Retinal pigment epithelial cell (primary cell): ENCODE results near the gene PIGB.

Experiments used
- DNase-seq: peaks from one replicate; pipeline ENCODE4 v3.0.0-alpha.2; 2010; ENCODE audit warnings: low read depth
- H3K4me3 ChIP-seq: 2 replicates; pipeline ENCODE4 v1.5.1; 2011; ENCODE audit warnings: mild to moderate bottlenecking, low read length, control low read depth, moderate library complexity
- TF ChIP-seq, protein P1 (sequence below): conservative IDR thresholded peaks from 2 replicates; pipeline ENCODE4 v1.5.1; 2011; ENCODE audit warnings: low read depth, low read length, control low read depth, inconsistent platforms

PIGB gene

DNA sequence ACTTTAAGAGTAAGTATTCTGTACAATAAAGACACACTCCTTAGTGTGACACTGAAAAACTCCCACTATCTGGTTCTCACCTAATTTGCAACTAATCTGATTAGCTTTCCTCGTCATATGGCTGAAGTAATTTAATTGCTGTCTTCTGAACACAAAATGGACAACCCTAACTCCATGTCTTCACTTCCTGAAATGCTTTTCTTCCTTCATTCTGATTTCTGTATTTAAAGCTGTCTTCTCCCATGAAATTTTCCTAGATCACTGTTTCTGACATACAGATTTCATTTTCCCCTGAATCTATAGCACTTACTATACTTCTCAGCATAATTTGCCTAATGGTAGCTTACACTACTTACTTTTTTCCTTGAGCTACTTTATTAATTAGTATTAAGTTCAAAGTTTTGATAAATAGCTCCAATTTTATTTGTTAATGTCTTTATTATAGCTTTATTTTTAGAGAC is 82.8 kb downstream of the PIGB start:
- TF ChIP-seq, protein P1, sequence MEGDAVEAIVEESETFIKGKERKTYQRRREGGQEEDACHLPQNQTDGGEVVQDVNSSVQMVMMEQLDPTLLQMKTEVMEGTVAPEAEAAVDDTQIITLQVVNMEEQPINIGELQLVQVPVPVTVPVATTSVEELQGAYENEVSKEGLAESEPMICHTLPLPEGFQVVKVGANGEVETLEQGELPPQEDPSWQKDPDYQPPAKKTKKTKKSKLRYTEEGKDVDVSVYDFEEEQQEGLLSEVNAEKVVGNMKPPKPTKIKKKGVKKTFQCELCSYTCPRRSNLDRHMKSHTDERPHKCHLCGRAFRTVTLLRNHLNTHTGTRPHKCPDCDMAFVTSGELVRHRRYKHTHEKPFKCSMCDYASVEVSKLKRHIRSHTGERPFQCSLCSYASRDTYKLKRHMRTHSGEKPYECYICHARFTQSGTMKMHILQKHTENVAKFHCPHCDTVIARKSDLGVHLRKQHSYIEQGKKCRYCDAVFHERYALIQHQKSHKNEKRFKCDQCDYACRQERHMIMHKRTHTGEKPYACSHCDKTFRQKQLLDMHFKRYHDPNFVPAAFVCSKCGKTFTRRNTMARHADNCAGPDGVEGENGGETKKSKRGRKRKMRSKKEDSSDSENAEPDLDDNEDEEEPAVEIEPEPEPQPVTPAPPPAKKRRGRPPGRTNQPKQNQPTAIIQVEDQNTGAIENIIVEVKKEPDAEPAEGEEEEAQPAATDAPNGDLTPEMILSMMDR = no peak
- DNase-seq = no peak
- no peak overlapping the region for H3K4me3 ChIP-seq

DNA sequence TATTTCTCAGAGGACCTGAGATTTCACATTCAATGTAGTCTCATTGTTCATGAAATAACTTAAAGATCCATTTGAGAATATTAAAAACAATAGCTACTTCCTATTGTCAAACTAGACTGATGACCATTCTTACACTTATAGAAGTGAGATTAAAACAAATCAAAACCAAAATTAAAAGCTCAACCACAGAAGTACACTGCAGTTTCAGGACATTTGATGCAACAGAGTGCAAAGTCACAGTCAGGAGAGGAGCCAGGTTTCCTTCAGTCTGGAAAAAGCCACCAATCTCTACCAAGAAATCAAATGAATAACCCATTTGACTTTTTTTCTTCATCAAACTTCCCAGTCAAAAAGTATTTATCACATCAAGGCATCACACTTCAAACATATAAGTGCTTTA is 83.7 kb downstream of the PIGB start:
- DNase-seq = no peak
- TF ChIP-seq, protein P1 = no peak
- H3K4me3 ChIP-seq = no peak overlapping the region

DNA sequence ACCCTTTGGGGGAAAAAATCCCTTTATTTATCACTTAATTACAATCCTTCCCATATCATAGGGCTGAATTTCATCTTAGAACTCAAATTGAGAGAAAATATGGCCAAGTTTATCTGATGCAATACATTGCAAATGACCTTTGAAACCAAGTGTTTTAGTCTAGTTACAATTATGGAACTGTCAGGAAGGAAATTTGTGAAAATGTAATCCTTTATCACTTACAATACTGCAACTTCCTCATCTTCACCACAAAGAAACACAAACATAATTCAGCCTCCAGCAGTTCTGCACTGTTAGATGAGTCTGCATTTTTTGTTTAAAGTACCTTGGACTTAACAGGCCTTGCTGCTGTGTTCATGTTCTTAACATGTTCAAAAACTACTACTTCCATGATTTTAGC is 84.5 kb downstream of the PIGB start:
- TF ChIP-seq, protein P1 = no peak
- no peak for DNase-seq
- no peak overlapping the region for H3K4me3 ChIP-seq
